Trophoblast cell (in vitro differentiated cells and primary cell): Measurements from ENCODE around the gene POLRMT.

Source experiments
- DNase-seq, 2 donors: peaks; one replicate each; pipeline ENCODE4 v3.0.0-alpha.2; 2016
- H2AFZ ChIP-seq: 2 replicates; pipeline ENCODE4 v1.6.1; 2013; ENCODE audit warnings: low read length, moderate library complexity, mild to moderate bottlenecking; ENCODE audit not compliant: insufficient read depth, poor library complexity
- H2AK5ac ChIP-seq: 2 replicates; pipeline ENCODE4 v1.6.1; 2013; ENCODE audit warnings: mild to moderate bottlenecking, low read length
- H2BK120ac ChIP-seq: 2 replicates; pipeline ENCODE4 v1.6.1; 2013; ENCODE audit warnings: low read length, mild to moderate bottlenecking, moderate library complexity; ENCODE audit not compliant: insufficient read depth, poor library complexity
- H2BK12ac ChIP-seq: 2 replicates; pipeline ENCODE4 v1.6.1; 2013; ENCODE audit warnings: mild to moderate bottlenecking, low read length, moderate library complexity
- H2BK5ac ChIP-seq: 2 replicates; pipeline ENCODE4 v1.6.1; 2013; ENCODE audit warnings: low read length, low read depth, moderate library complexity, mild to moderate bottlenecking; ENCODE audit not compliant: poor library complexity
- H3K14ac ChIP-seq: 2 replicates; pipeline ENCODE4 v1.6.1; 2013; ENCODE audit warnings: mild to moderate bottlenecking, low read length
- H3K18ac ChIP-seq: 2 replicates; pipeline ENCODE4 v1.6.1; 2013; ENCODE audit warnings: mild to moderate bottlenecking, low read length
- H3K23ac ChIP-seq: 2 replicates; pipeline ENCODE4 v1.6.1; 2013; ENCODE audit warnings: low read length
- H3K27ac ChIP-seq: 2 replicates; pipeline ENCODE4 v1.5.1; 2013; ENCODE audit warnings: low read depth, mild to moderate bottlenecking, inconsistent platforms, low read length, moderate library complexity
- H3K27me3 ChIP-seq: 2 replicates; pipeline ENCODE4 v1.6.1; 2013; ENCODE audit warnings: inconsistent platforms, mild to moderate bottlenecking, low read length, moderate library complexity; ENCODE audit not compliant: insufficient read depth
- H3K36me3 ChIP-seq, 2 experiments: 1 replicate in 1 of 2; 2 replicates in 1 of 2; pipeline ENCODE4 v1.6.1; 2013; ENCODE audit warnings: low read length in 2 of 2, mild to moderate bottlenecking in 2 of 2, moderate library complexity in 1 of 2; ENCODE audit not compliant: insufficient read depth in 2 of 2, control insufficient read depth in 1 of 2
- H3K4ac ChIP-seq: 2 replicates; pipeline ENCODE4 v1.6.1; 2013; ENCODE audit warnings: low read depth, mild to moderate bottlenecking, low read length, moderate library complexity
- H3K4me1 ChIP-seq, 2 experiments: 1 replicate in 1 of 2; 2 replicates in 1 of 2; pipeline ENCODE4 v1.6.1; 2013; ENCODE audit warnings: low read length in 2 of 2, mild to moderate bottlenecking in 2 of 2, moderate library complexity in 1 of 2; ENCODE audit not compliant: insufficient read depth in 2 of 2, control insufficient read depth in 1 of 2
- H3K4me2 ChIP-seq: 2 replicates; pipeline ENCODE4 v1.6.1; 2013; ENCODE audit warnings: inconsistent platforms, mild to moderate bottlenecking, low read length, moderate library complexity
- H3K4me3 ChIP-seq: 2 replicates; pipeline ENCODE4 v1.5.1; 2013; ENCODE audit warnings: mild to moderate bottlenecking, low read depth, low read length, inconsistent platforms
- H3K79me1 ChIP-seq: one replicate; pipeline ENCODE4 v1.6.1; 2013; ENCODE audit warnings: low read length
- H3K79me2 ChIP-seq: 2 replicates; pipeline ENCODE4 v1.6.1; 2013; ENCODE audit warnings: low read length, mild to moderate bottlenecking; ENCODE audit not compliant: control insufficient read depth, insufficient read depth, poor library complexity
- H3K9ac ChIP-seq: 2 replicates; pipeline ENCODE4 v1.6.1; 2013; ENCODE audit warnings: mild to moderate bottlenecking, low read length
- H3K9me3 ChIP-seq: 2 replicates; pipeline ENCODE4 v1.6.1; 2013; ENCODE audit warnings: low read depth, mild to moderate bottlenecking, control low read depth, inconsistent platforms, low read length; ENCODE audit not compliant: insufficient read depth
- H4K12ac ChIP-seq: 2 replicates; pipeline ENCODE4 v1.6.1; 2013; ENCODE audit warnings: low read depth, mild to moderate bottlenecking, low read length, moderate library complexity
- H4K8ac ChIP-seq: 2 replicates; pipeline ENCODE4 v1.6.1; 2013; ENCODE audit warnings: low read depth, mild to moderate bottlenecking, low read length, moderate library complexity
- H4K91ac ChIP-seq: one replicate; pipeline ENCODE4 v1.6.1; 2013; ENCODE audit warnings: low read depth, mild to moderate bottlenecking, low read length, moderate library complexity
- WGBS: extraction: QIAGEN DNeasy Blood & Tissue Kit; methylation state at CpG from one replicate; pipeline ENCODE4 v1.1.7; 2013; ENCODE audit warnings: missing lambda C conversion rate; ENCODE audit not compliant: insufficient read length, insufficient coverage; ENCODE audit errors: extremely low coverage; 5-methylcytosine and 5-hydroxymethylcytosine counted together

The POLRMT gene

DNA sequence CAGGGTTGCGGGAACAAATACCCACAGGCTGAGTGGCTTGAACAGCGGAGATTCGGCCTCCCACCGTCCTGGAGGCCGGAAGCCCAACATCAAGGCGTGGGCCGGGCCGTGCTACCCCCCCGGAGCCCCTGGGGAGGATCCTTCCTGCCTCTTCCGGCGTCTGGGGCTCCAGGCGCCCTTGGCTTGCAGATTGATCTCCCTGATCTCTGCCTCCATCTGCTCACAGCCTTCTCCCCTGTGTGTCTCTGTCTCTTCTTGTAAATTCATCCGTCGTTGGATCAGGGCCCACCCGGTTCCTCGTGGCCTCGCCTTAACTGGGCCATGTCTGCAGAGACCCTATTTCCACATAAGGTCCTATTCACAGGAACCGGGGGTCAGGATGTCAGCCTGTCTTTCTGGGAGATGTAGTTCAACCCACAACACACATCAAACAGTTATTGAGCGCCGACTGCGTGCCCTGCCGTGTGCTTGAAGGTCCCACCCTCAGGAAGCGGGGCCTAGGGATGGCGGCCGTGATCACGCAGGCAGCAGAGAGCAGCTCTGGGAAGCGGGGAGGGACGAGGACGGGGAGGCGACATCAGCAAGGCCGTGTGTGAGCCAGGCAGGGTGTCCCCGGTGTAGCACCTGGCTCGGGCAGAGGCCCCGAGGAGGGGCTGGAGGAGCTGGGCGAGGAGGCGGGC lies 22.4 kb downstream of the POLRMT start:
- H2AFZ ChIP-seq, result no peak overlapping the region
- H3K18ac ChIP-seq, result no peak overlapping the region
- H3K4ac ChIP-seq, result no peak overlapping the region
- no peak overlapping the region for H2BK5ac ChIP-seq
- no peak overlapping the region for H3K9ac ChIP-seq
- no peak overlapping the region for H2BK12ac ChIP-seq
- no peak overlapping the region for H3K27ac ChIP-seq
- H3K27me3 ChIP-seq, result no peaks in the 10 kb centered on the region
- no peaks in the 10 kb centered on the region for H3K79me1 ChIP-seq
- no peak overlapping the region for H4K8ac ChIP-seq
- no peak overlapping the region for H3K4me3 ChIP-seq
- no peak overlapping the region for H4K12ac ChIP-seq
- peaks cover 7 to 21% of the 10 kb centered on the region in 2 experiments for H3K36me3 ChIP-seq
- no peak overlapping the region for H2BK120ac ChIP-seq
- no peak overlapping the region for H4K91ac ChIP-seq
- WGBS, result no CpG with 5 or more reads among the region's 36 CpGs
- no peak overlapping the region for H2AK5ac ChIP-seq
- H3K4me1 ChIP-seq, result no peaks in the 10 kb centered on the region
- peaks cover 2% of the 10 kb centered on the region for H3K9me3 ChIP-seq
- DNase-seq, result no peak
- H3K14ac ChIP-seq, result no peak overlapping the region
- no peaks in the 10 kb centered on the region for H3K79me2 ChIP-seq
- no peak overlapping the region for H3K4me2 ChIP-seq
- H3K23ac ChIP-seq, result no peak overlapping the region

DNA sequence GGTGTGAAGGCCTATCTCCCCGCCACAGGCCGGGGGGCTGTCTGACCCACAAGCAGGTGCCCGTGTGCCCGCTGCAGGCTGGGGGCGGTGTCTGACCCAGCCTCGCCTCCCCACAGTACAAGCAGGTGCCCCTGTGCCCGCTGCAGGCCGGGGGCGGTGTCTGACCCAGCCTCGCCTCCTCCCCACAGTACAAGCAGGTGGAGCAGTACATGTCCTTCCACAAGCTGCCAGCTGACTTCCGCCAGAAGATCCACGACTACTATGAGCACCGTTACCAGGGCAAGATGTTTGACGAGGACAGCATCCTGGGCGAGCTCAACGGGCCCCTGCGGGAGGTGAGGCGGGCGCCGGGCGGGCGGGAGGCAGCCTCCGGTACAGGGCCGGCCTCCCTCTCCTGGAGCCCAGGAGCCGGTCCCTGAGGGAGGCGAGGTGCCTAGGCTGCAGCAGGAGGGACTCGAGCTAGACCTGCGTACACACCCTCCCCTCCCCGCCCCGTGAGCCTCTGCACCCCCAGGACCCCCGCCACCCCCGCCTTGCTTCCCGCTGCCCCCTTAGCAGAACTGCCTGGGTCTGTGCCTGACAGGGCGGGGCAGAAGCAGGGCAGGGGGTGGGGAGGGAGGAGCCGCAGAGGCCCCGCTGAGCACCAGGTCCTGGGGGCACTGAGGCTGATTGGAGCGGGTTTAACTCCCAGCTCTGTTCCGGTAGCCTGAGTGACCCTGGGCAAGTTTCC lies 23.1 kb downstream of the POLRMT start:
- Histone ChIP-seq H3K79me2 (no peaks in the 10 kb centered on the region), H3K14ac (no peak overlapping the region), H4K91ac (no peak overlapping the region), H2BK5ac (no peak overlapping the region), H3K9ac (no peak overlapping the region), H2BK12ac (no peak overlapping the region), H3K4me2 (no peak overlapping the region), H3K27me3 (no peaks in the 10 kb centered on the region), H4K12ac (no peak overlapping the region), H2BK120ac (no peak overlapping the region), H3K4me3 (no peak overlapping the region), H3K23ac (no peak overlapping the region), H2AFZ (no peak overlapping the region), H3K79me1 (no peaks in the 10 kb centered on the region), H4K8ac (no peak overlapping the region), H2AK5ac (no peak overlapping the region), H3K9me3 (peaks cover 2% of the 10 kb centered on the region), H3K4me1 (no peaks in the 10 kb centered on the region), H3K27ac (no peak overlapping the region), H3K18ac (no peak overlapping the region), H3K4ac (no peak overlapping the region), H3K36me3 (peaks cover 7 to 19% of the 10 kb centered on the region in 2 experiments)
- no CpG with 5 or more reads among the region's 38 CpGs for WGBS
- DNase-seq, result no peak

- H3K9me3 ChIP-seq, result peaks cover 2% of the 10 kb centered on the region
- H3K27ac ChIP-seq, result no peak overlapping the region
- H2AK5ac ChIP-seq, result no peak overlapping the region
- H4K91ac ChIP-seq, result no peak overlapping the region
- no peak overlapping the region for H4K12ac ChIP-seq
- no peak overlapping the region for H2BK5ac ChIP-seq
- no CpG with 5 or more reads among the region's 22 CpGs for WGBS
- peaks cover 2 to 8% of the 10 kb centered on the region in 2 experiments for H3K36me3 ChIP-seq
- no peak overlapping the region for H4K8ac ChIP-seq
- no peak overlapping the region for H2BK12ac ChIP-seq
- H3K4me1 ChIP-seq, result no peaks in the 10 kb centered on the region
- no peak overlapping the region for H3K4ac ChIP-seq
- no peak overlapping the region for H3K23ac ChIP-seq
- no peak overlapping the region for H3K14ac ChIP-seq
- no peak overlapping the region for H3K9ac ChIP-seq
- H3K27me3 ChIP-seq, result no peaks in the 10 kb centered on the region
- H3K79me1 ChIP-seq, result no peaks in the 10 kb centered on the region
- no peak overlapping the region for H3K4me3 ChIP-seq
- no peak overlapping the region for H3K4me2 ChIP-seq
- H3K18ac ChIP-seq, result no peak overlapping the region
- H2AFZ ChIP-seq, result no peak overlapping the region
- no peak overlapping the region for H2BK120ac ChIP-seq
- DNase-seq, result no peak
- H3K79me2 ChIP-seq, result no peaks in the 10 kb centered on the region
Observed at GRCh38 chr19:609004-609346, 24.4 kb downstream of the POLRMT start.

DNA sequence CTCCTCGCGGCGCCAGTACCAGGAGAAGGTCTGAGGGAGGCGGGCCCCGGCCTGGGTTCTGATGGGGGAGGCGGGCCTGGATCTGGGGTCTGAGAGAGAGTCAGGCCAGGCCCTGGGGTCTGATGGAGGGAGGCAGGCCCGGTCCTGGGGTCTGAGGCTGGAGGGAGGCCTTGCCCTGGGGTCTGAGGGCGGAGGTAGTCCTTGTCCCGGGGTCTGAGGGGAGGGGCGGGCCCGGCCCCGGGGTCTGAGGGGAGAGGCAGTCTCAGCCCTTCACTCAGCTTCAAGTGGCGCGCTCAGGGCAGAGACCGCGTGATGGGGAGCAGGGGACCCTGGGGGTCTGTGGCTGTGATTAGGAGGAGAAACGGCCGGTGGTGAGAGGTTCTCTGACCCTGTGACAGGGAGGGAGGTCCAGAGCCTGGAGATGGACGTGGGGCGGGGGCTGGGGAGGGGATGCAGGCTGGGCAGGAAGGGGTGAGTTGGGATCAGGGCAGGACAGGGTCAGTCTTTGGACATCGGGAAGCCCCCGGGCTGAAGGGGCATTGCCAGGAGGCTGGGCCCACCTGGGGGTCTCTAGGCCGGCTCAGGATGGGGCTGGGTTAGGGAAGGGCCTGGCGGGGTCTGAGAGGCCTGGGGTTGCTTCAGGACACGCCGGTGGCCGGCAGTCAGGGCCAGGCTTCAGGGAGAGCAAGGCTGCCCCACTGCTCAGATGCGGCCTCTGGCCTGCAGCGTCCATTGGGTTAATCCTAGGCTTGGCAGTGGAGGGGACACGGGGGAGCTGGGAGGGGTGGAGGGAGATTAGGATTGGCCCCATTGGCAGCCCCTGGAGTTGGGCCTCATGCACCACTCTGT lies 25.0 kb downstream of the POLRMT start:
- no peak overlapping the region for H2BK12ac ChIP-seq

More for the DNA sequence above, 25.0 kb downstream of the POLRMT start:
- Histone ChIP-seq H2BK120ac (no peak overlapping the region), H3K23ac (no peak overlapping the region), H4K12ac (no peak overlapping the region), H3K79me2 (no peaks in the 10 kb centered on the region), H4K8ac (no peak overlapping the region), H3K4me3 (no peak overlapping the region), H3K36me3 (peaks cover 2 to 7% of the 10 kb centered on the region in 2 experiments), H3K18ac (no peak overlapping the region), H4K91ac (no peak overlapping the region), H3K4me1 (no peaks in the 10 kb centered on the region), H2AK5ac (no peak overlapping the region), H3K79me1 (no peaks in the 10 kb centered on the region), H3K27me3 (no peaks in the 10 kb centered on the region), H3K9me3 (peaks cover 5% of the 10 kb centered on the region), H2AFZ (no peak overlapping the region), H3K27ac (no peak overlapping the region), H3K14ac (no peak overlapping the region), H3K4me2 (peak overlapping the region; percentile 24), H2BK5ac (no peak overlapping the region), H3K4ac (no peak overlapping the region), H3K9ac (no peak overlapping the region)
- DNase-seq, result no peak
- WGBS, result no CpG with 5 or more reads among the region's 30 CpGs
